ENCODE measurements around the gene GBA3. TPM values are rescaled to one million over a fixed set of nuclear protein-coding genes. Genes with fewer than 3 reads are reported as not detected.

Gene GBA3
- polyA plus RNA-seq, 1 experiment: not detected

DNA sequence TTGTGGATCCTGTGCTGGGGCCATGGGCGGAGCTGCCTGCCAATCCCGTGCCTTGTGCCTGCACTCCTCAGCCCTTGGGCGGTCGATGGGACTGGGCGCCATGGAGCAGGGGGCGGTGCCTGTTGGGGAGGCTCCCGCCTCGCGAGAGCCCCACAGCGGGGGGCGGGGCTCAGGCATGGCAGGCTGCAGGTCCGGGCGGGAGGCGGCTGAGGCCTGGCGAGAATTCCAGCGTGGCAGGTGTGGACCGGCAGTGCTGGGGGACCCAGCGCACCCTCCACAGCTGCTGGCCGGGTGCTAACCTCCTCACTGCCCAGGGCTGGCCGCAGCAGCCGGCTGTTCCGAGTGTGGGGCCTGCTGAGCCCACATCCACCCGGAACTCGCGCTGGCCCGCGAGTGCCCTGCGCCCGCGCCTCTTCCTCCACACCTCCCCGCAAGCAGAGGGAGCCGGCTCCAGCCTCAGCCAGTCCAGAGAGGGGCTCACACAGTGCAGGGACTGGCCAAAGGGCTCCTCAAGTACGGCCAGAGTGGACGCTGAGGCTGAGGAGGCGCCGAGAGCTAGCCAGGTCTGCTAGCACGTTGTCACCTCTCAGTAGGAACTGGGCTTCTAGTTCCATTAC is 85.9 kb downstream of the GBA3 start:
- Histone ChIP-seq H3K27ac (ENCODE audit: low read depth, low read length) (no peak overlapping the region), H3K27me3 (ENCODE audit: control insufficient read depth, insufficient read depth, low read length) (no peaks in the 10 kb centered on the region), H3K4me3 (ENCODE audit: low read depth, low read length) (no peak overlapping the region), H3K9me3 (ENCODE audit: control insufficient read depth, insufficient read depth, low read length) (peaks cover 8% of the 10 kb centered on the region)
- no peak for TF ChIP-seq CTCF (IDR thresholded peaks at IDR 0.05; ENCODE audit: low read depth, low read length)
- no peak for DNase-seq (ENCODE audit: low read depth, low spot score)
- ChIA-PET CTCF (no interaction called here), POLR2A (no interaction called here)

- DNase-seq (ENCODE audit: low read depth, low spot score): no peak
- Histone ChIP-seq H3K9me3 (ENCODE audit: control insufficient read depth, insufficient read depth, low read length) (peaks cover 8% of the 10 kb centered on the region), H3K27ac (ENCODE audit: low read depth, low read length) (no peak overlapping the region), H3K27me3 (ENCODE audit: control insufficient read depth, insufficient read depth, low read length) (no peaks in the 10 kb centered on the region), H3K4me3 (ENCODE audit: low read depth, low read length) (no peak overlapping the region)
- ChIA-PET CTCF (no interaction called here), POLR2A (no interaction called here)
- TF ChIP-seq CTCF (IDR thresholded peaks at IDR 0.05; ENCODE audit: low read depth, low read length): no peak
Measured at GRCh38 chr4:22780317-22780716, 87.6 kb downstream of the GBA3 start.

DNA sequence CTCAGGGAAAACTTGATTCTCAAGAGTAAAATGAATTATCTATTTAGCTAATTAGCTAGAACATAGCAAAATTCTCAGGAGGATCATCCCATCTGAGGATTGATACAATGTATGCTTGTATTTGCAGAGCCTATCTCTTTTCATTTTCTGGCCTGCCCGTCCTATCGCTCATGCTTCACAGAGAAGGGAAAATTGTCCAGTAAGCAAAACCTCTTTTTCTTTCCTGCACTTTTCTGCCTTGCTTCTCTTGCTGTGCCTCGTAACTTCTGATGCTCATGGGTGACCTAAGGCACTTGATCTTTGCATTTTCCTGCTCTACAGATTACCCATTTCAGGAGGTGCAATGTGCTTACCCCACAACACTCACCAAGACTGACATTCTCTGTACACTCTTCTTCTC is 88.1 kb downstream of the GBA3 start:
- ChIA-PET CTCF (no interaction called here), POLR2A (no interaction called here)
- no peaks in the 10 kb centered on the region for H3K27me3 ChIP-seq (ENCODE audit: control insufficient read depth, insufficient read depth, low read length)
- no peak for DNase-seq (ENCODE audit: low read depth, low spot score)
- no peak for TF ChIP-seq CTCF (IDR thresholded peaks at IDR 0.05; ENCODE audit: low read depth, low read length)
- peaks cover 8% of the 10 kb centered on the region for H3K9me3 ChIP-seq (ENCODE audit: control insufficient read depth, insufficient read depth, low read length)
- H3K27ac ChIP-seq (ENCODE audit: low read depth, low read length): no peak overlapping the region
- H3K4me3 ChIP-seq (ENCODE audit: low read depth, low read length): no peak overlapping the region

GRCh38 chr4:22787753-22788375 is 95.1 kb downstream of the GBA3 start:
- Histone ChIP-seq H3K4me3 (ENCODE audit: low read depth, low read length) (no peak overlapping the region), H3K27me3 (ENCODE audit: control insufficient read depth, insufficient read depth, low read length) (no peaks in the 10 kb centered on the region), H3K9me3 (ENCODE audit: control insufficient read depth, insufficient read depth, low read length) (no peaks in the 10 kb centered on the region; the same call in 1 of the 2 replicates), H3K27ac (ENCODE audit: low read depth, low read length) (no peak overlapping the region)
- no peak for DNase-seq (ENCODE audit: low read depth, low spot score)
- CTCF ChIA-PET: no interaction called here
- no peak for TF ChIP-seq CTCF (IDR thresholded peaks at IDR 0.05; ENCODE audit: low read depth, low read length)
- POLR2A ChIA-PET: no interaction called here

DNA sequence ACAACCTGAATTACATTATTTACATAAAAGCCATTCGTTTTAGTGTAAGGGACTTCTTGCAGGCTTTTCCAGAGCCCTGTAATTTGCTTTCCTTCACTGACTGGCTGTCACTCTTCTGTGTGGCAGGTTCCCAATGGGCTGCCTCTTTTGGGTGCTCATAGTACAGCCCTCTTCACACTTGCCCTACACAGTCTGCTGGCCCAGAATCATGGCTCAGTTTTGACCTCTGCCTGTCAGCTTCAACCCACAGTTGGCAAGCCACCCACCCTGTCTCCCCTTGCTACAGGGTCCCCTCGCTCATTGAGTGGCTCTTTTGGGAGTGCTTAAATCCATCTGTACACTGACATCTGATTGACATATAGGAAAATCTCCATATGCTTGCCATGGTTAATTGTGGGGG is 97.9 kb downstream of the GBA3 start:
- CTCF ChIA-PET: no interaction called here
- Histone ChIP-seq H3K27ac (ENCODE audit: low read depth, low read length) (no peak overlapping the region), H3K27me3 (ENCODE audit: control insufficient read depth, insufficient read depth, low read length) (no peaks in the 10 kb centered on the region), H3K4me3 (ENCODE audit: low read depth, low read length) (no peak overlapping the region), H3K9me3 (ENCODE audit: control insufficient read depth, insufficient read depth, low read length) (no peaks in the 10 kb centered on the region; the same call in 1 of the 2 replicates)
- no peak for DNase-seq (ENCODE audit: low read depth, low spot score)
- no peak for TF ChIP-seq CTCF (IDR thresholded peaks at IDR 0.05; ENCODE audit: low read depth, low read length)
- POLR2A ChIA-PET: no interaction called here
